HCT116 (cell line): ENCODE measurements around the gene ARNT2. TPM values are rescaled to one million over a fixed set of nuclear protein-coding genes. Genes with fewer than 3 reads are reported as not detected.

Experiments
- ATAC-seq: fragments of 200-7000 bp; cut with Tn5 transposase; 2 replicates; pipeline ENCODE4 v1.9.1; 2020; ENCODE audit warnings: mild to moderate bottlenecking, moderate library complexity
- BruUV-seq: library from RNA; stranded (reverse); fragments of 400-500 nt; replicated peaks from 2 replicates; lab custom pipeline; 2021; lab: Mats Ljungman, UMichigan
- CTCF ChIA-PET: fragments of 300-600 bp; sonication (Branson Sonifier 250); formaldehyde crosslinking; loops from one replicate; lab custom pipeline; 2021; ENCODE audit warnings: antibody characterized with exemption; lab: Charles Lee
- POLR2A ChIA-PET: fragments of 300-600, 350-600 bp; sonication (Branson Sonifier 250); formaldehyde crosslinking; loops from one replicate; lab custom pipeline; 2021; ENCODE audit warnings: antibody characterized with exemption; lab: Charles Lee
- RAD21 ChIA-PET, 2 experiments: fragments of 300-600 bp; sonication (Branson Sonifier 250); formaldehyde crosslinking; loops; one replicate each; lab custom pipeline; 2023; ENCODE audit warnings: low total read pairs in 2 of 2; ENCODE audit not compliant: uncharacterized antibody in 2 of 2, unreplicated experiment in 2 of 2, low non-redundant PET in 1 of 2; lab: Charles Lee
- DNase-seq: peaks from one replicate; pipeline ENCODE4 v3.0.0-alpha.2; 2010; ENCODE audit warnings: low read depth, low spot score
- H2AFZ ChIP-seq: fragments of 200-600 bp; shearing (Covaris generic), sonication (generic); 2 replicates; pipeline ENCODE4 v1.6.1; 2017; ENCODE audit warnings: low read depth, mixed run types, mixed read lengths, antibody characterized with exemption, low read length; ENCODE audit not compliant: poor library complexity, severe bottlenecking
- H3K27ac ChIP-seq: 2 replicates; pipeline ENCODE4 v1.5.1; 2012; ENCODE audit warnings: low read depth, low read length
- H3K27me3 ChIP-seq: fragments of 200-600 bp; sonication (generic); 2 replicates; pipeline ENCODE4 v1.6.1; 2016; ENCODE audit warnings: mixed run types, low read length, mixed read lengths; ENCODE audit not compliant: insufficient read depth
- H3K36me3 ChIP-seq, 2 experiments: fragments of 200-500 bp in 1 of 2; fragments of 200-600 bp in 1 of 2; sonication (Bioruptor generic) in 1 of 2; sonication (generic) in 1 of 2; 2 replicates each; pipeline versions ENCODE4 v1.5.1 to v1.6.1; 2014 to 2016; ENCODE audit warnings: low read length in 2 of 2, inconsistent platforms in 1 of 2, mixed read lengths in 1 of 2, mixed run types in 1 of 2; ENCODE audit not compliant: insufficient read depth in 2 of 2, control insufficient read depth in 1 of 2
- H3K4me1 ChIP-seq, 2 experiments: fragments of 200-600 bp in 1 of 2; sonication (generic) in 1 of 2; 2 replicates each; pipeline versions ENCODE4 v1.5.1 to v1.6.1; 2012 to 2017; ENCODE audit warnings: low read length in 2 of 2, inconsistent platforms in 1 of 2, mild to moderate bottlenecking in 1 of 2, mixed read lengths in 1 of 2, mixed run types in 1 of 2, moderate library complexity in 1 of 2; ENCODE audit not compliant: insufficient read depth in 2 of 2, control insufficient read depth in 1 of 2
- H3K4me2 ChIP-seq: fragments of 200-600 bp; sonication (generic); 2 replicates; pipeline ENCODE4 v1.6.1; 2017; ENCODE audit warnings: mixed run types, low read length, mixed read lengths
- H3K4me3 ChIP-seq, 2 experiments: fragments of 200-600 bp in 1 of 2; sonication (generic) in 1 of 2; replicated peaks in 1 of 2; 2 replicates each; pipeline ENCODE4 v1.5.1; 2011 to 2016; ENCODE audit warnings: low read length in 2 of 2, control low read depth in 1 of 2, low read depth in 1 of 2, mild to moderate bottlenecking in 1 of 2, mixed read lengths in 1 of 2, mixed run types in 1 of 2
- H3K79me2 ChIP-seq: fragments of 200-600 bp; sonication (generic); 2 replicates; pipeline ENCODE4 v1.6.1; 2017; ENCODE audit warnings: mild to moderate bottlenecking, mixed run types, low read length, moderate library complexity, mixed read lengths; ENCODE audit not compliant: insufficient read depth
- H3K9ac ChIP-seq: fragments of 200-600 bp; sonication (generic); 2 replicates; pipeline ENCODE4 v1.6.1; 2016; ENCODE audit warnings: low read length, mixed read lengths
- H3K9me2 ChIP-seq: fragments of 200-600 bp; sonication (generic), shearing (Covaris generic); 2 replicates; pipeline ENCODE4 v1.6.1; 2017; ENCODE audit warnings: mixed run types, mild to moderate bottlenecking, moderate library complexity; ENCODE audit not compliant: insufficient read depth
- H3K9me3 ChIP-seq, 2 experiments: fragments of 200-500 bp in 1 of 2; fragments of 200-600 bp in 1 of 2; sonication (Bioruptor generic) in 1 of 2; sonication (generic) in 1 of 2; 2 replicates each; pipeline ENCODE4 v1.6.1; 2014 to 2017; ENCODE audit warnings: low read length in 2 of 2, mixed read lengths in 2 of 2, inconsistent platforms in 1 of 2, low read depth in 1 of 2, mild to moderate bottlenecking in 1 of 2, mixed run types in 1 of 2, moderate library complexity in 1 of 2; ENCODE audit not compliant: control insufficient read depth in 1 of 2, insufficient read depth in 1 of 2
- H4K20me1 ChIP-seq: fragments of 200-600 bp; sonication (generic), shearing (Covaris generic); 2 replicates; pipeline ENCODE4 v1.6.1; 2017; ENCODE audit warnings: mixed run types, mild to moderate bottlenecking, moderate library complexity; ENCODE audit not compliant: insufficient read depth
- CEBPB ChIP-seq: IDR thresholded peaks from 2 replicates; pipeline ENCODE4 v1.6.1; 2012; ENCODE audit warnings: low read depth
- ELF1 ChIP-seq: IDR thresholded peaks from 2 replicates; pipeline ENCODE4 v1.6.1; 2012; ENCODE audit warnings: low read depth, borderline replicate concordance
- EZH2phosphoT487 ChIP-seq: fragments of 200-600 bp; IDR thresholded peaks from 2 replicates; pipeline ENCODE4 v1.6.1; 2018; ENCODE audit warnings: antibody characterized with exemption, borderline replicate concordance
- POLR2A ChIP-seq: IDR thresholded peaks from 2 replicates; pipeline ENCODE4 v1.7.0; 2011; ENCODE audit warnings: borderline replicate concordance; ENCODE audit not compliant: insufficient read depth, insufficient read length; ENCODE audit errors: extremely low read depth
- POLR2AphosphoS5 ChIP-seq: IDR thresholded peaks from 2 replicates; pipeline ENCODE4 v1.6.1; 2011; ENCODE audit warnings: mild to moderate bottlenecking, low read depth, low read length, moderate library complexity
- RAD21 ChIP-seq: IDR thresholded peaks from 2 replicates; pipeline ENCODE4 v1.6.1; 2012; ENCODE audit warnings: low read depth, mild to moderate bottlenecking
- SIN3A ChIP-seq: IDR thresholded peaks from 2 replicates; pipeline ENCODE4 v1.6.1; 2012; ENCODE audit warnings: low read depth
- SP1 ChIP-seq: IDR thresholded peaks from 2 replicates; pipeline ENCODE4 v1.6.1; 2012; ENCODE audit warnings: low read depth
- SRF ChIP-seq: IDR thresholded peaks from 2 replicates; pipeline ENCODE4 v1.6.1; 2012; ENCODE audit warnings: low read depth
- TCF7L2 ChIP-seq: IDR thresholded peaks from 2 replicates; pipeline ENCODE4 v1.7.0; 2011; ENCODE audit warnings: borderline replicate concordance, inconsistent platforms; ENCODE audit not compliant: insufficient read depth, insufficient read length; ENCODE audit errors: extremely low read depth
- ZFX ChIP-seq: fragments of 450-650 bp; IDR thresholded peaks from 2 replicates; pipeline ENCODE4 v1.6.1; 2017
- ZNF274 ChIP-seq: fragments of 200-500 bp; sonication (Bioruptor generic); IDR thresholded peaks from 2 replicates; pipeline ENCODE4 v1.6.1; 2014; ENCODE audit warnings: mild to moderate bottlenecking, low read depth, low read length, inconsistent platforms
- intact Hi-C: fragments of 100-400 bp; cut with micrococcal nuclease; formaldehyde crosslinking; loops from 2 replicates; pipeline ENCODE4 v1.10.0; 2022
- total RNA-seq: library from RNA; stranded (reverse); gene quantifications from one replicate; pipeline ENCODE4 v1.2.1, GENCODE V29; 2021; ENCODE audit not compliant: unreplicated experiment
- TF ChIP-seq, protein P1 (sequence below): IDR thresholded peaks from 2 replicates; pipeline ENCODE4 v1.6.1; 2012
- TF ChIP-seq, protein P2 (sequence below): IDR thresholded peaks from 2 replicates; pipeline ENCODE4 v1.6.1; 2012; ENCODE audit warnings: low read depth
- TF ChIP-seq, protein P3 (sequence below): IDR thresholded peaks from 2 replicates; pipeline ENCODE4 v1.6.1; 2012

The ARNT2 gene
- total RNA-seq, 1 experiment from 2014 or later = 3.0 TPM

DNA sequence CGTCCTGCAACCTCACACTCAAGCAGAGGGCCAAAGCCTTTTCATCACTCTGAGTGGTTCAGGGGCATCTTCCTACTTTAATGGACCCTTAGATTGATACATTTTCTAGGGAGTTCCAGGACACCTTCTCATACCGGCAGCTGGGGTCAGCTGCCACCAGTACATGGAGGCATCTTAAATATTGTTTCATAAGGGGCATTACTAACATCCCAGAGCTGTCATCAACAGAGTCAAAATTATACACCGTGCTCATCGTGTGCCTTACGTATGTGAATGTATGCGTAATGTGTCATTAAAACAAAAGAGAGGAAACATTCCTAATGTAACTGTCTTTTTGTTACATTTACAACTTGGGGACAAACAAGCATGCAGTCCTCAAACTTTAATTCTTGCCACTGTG lies 57.9 kb downstream of the ARNT2 start (continued):
- no peak for TF ChIP-seq TCF7L2
- TF ChIP-seq RAD21 = no peak
- TF ChIP-seq, protein P1, sequence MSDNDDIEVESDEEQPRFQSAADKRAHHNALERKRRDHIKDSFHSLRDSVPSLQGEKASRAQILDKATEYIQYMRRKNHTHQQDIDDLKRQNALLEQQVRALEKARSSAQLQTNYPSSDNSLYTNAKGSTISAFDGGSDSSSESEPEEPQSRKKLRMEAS = no peak
- TF ChIP-seq ZNF274 = no peak
- TF ChIP-seq, protein P2, sequence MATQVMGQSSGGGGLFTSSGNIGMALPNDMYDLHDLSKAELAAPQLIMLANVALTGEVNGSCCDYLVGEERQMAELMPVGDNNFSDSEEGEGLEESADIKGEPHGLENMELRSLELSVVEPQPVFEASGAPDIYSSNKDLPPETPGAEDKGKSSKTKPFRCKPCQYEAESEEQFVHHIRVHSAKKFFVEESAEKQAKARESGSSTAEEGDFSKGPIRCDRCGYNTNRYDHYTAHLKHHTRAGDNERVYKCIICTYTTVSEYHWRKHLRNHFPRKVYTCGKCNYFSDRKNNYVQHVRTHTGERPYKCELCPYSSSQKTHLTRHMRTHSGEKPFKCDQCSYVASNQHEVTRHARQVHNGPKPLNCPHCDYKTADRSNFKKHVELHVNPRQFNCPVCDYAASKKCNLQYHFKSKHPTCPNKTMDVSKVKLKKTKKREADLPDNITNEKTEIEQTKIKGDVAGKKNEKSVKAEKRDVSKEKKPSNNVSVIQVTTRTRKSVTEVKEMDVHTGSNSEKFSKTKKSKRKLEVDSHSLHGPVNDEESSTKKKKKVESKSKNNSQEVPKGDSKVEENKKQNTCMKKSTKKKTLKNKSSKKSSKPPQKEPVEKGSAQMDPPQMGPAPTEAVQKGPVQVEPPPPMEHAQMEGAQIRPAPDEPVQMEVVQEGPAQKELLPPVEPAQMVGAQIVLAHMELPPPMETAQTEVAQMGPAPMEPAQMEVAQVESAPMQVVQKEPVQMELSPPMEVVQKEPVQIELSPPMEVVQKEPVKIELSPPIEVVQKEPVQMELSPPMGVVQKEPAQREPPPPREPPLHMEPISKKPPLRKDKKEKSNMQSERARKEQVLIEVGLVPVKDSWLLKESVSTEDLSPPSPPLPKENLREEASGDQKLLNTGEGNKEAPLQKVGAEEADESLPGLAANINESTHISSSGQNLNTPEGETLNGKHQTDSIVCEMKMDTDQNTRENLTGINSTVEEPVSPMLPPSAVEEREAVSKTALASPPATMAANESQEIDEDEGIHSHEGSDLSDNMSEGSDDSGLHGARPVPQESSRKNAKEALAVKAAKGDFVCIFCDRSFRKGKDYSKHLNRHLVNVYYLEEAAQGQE = no peak

DNA sequence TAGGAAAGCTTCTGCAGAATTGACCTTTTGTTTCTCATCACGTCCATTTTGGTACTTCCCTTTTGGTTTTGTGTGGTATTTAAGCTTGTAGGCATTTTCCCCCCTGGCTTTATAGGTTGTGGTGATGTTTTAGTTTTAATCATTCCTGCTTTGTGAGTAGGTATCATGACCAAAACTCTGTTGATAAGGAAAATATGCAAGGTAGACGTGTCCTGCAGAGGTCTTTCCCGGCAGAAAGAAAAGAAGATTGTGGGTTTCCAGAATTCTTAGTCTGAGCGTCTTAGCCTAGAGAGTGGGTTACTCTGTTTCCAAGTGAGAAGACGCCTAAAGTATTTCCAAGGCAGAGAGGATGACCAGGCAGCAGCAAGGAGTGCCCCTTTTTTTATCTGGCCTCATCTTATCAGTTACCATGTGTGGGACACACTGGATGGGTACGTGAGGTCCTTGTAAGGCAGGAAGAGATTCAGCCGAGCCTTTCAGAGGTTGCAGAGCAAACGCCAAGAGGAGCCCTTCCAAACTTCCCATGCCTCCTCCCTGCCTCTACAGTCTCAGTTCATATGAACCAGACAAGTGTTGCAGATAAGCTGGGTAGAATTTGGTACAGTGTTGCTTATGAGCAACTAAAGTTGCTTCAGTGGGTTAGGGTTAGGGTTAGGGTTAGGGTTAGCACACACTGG lies 58.8 kb downstream of the ARNT2 start:
- intact Hi-C loops = no loop called here
- RAD21 ChIA-PET = no interaction called here
- no peaks in the 10 kb centered on the region for H3K9me3 ChIP-seq
- ATAC-seq (no peak), DNase-seq (no peak)
- POLR2A ChIA-PET = no interaction called here
- no peaks in the 10 kb centered on the region for H3K4me1 ChIP-seq
- H3K4me3 ChIP-seq = no peak overlapping the region
- no peak overlapping the region for H3K9ac ChIP-seq
- H3K27me3 ChIP-seq = no peaks in the 10 kb centered on the region
- no peak overlapping the region for H3K27ac ChIP-seq
- H2AFZ ChIP-seq = no peak overlapping the region
- H3K4me2 ChIP-seq = no peak overlapping the region
- TF ChIP-seq ELF1 (no peak), CEBPB (no peak), SRF (no peak), SIN3A (no peak), ZFX (no peak), EZH2phosphoT487 (no peak), POLR2AphosphoS5 (no peak), POLR2A (no peak), SP1 (no peak)
- TF ChIP-seq, protein P1 = no peak
- TF ChIP-seq, protein P2 = no peak
- TF ChIP-seq, protein P3, sequence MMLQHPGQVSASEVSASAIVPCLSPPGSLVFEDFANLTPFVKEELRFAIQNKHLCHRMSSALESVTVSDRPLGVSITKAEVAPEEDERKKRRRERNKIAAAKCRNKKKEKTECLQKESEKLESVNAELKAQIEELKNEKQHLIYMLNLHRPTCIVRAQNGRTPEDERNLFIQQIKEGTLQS = no peak
- H4K20me1 ChIP-seq = no peaks in the 10 kb centered on the region
- BruUV-seq = no TSS peak
- H3K79me2 ChIP-seq = no peaks in the 10 kb centered on the region
- no peaks in the 10 kb centered on the region for H3K9me2 ChIP-seq
- no peaks in the 10 kb centered on the region for H3K36me3 ChIP-seq
- CTCF ChIA-PET = interaction anchor here (1.3 kb wide), 1 partner anchor 104 kb away, joined by 3 read pairs; no protein-coding TSS in a partner anchor
